Activated CD4-positive, CD25-positive, alpha-beta regulatory T cell treated with anti-CD3 and anti-CD28 coated beads, Interleukin-2, amount 50 U/mL, for 24 hours (primary cell): Measurements from ENCODE around the gene SETBP1.

Source experiments
- ATAC-seq, 2 donors: fragments of 150-1000 bp; cut with Tn5 transposase; one replicate each; pipeline ENCODE4 v1.10.0; 2021; ENCODE audit warnings: mild to moderate bottlenecking in 1 of 2, moderate library complexity in 1 of 2

Gene SETBP1

GRCh38 chr18:44945888-44946401, 265.3 kb downstream of the SETBP1 start:
- no peak for ATAC-seq

- no peak for ATAC-seq
These were observed 265.9 kb downstream of the SETBP1 start for GRCh38 chr18:44946529-44947113.

- ATAC-seq, result no peak
These were observed 269.3 kb downstream of the SETBP1 start for GRCh38 chr18:44949967-44950366.

- no peak for ATAC-seq
These were observed 270.1 kb downstream of the SETBP1 start for GRCh38 chr18:44950685-44951195.

DNA sequence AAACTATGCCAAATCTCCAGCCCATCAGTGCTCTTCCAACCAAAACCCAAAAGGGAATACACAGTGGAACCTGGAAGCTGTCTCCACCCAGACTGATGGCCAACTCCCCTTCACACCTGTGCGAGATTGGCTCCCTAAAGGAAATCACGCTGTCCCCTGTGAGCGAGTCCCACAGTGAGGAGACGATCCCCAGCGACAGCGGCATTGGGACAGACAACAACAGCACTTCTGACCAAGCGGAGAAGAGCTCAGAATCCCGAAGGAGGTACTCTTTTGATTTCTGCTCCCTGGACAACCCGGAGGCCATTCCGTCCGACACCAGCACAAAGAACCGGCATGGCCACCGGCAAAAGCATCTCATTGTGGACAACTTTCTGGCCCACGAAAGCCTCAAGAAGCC, 271.1 kb downstream of the SETBP1 start:
- ATAC-seq, result no peak

DNA sequence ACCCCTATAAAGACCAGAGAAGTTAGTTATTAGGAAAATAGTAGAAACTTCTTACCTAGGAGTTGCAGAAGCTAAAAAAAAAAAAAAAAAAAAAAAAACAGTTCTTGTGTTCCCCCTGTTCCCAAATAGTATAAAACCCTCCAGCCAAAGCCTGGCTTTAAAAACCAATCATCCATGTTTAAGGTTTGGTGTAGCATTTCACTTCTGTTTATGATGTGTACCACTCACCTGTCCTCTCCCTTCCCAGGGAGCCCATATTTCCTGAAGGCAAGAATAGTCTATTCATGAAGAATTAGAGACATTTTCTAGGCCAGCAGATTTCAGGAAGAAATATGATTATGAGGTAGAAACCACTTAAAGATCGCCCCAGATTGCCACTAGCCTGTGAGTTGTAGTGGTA, 273.6 kb downstream of the SETBP1 start:
- no peak for ATAC-seq

DNA sequence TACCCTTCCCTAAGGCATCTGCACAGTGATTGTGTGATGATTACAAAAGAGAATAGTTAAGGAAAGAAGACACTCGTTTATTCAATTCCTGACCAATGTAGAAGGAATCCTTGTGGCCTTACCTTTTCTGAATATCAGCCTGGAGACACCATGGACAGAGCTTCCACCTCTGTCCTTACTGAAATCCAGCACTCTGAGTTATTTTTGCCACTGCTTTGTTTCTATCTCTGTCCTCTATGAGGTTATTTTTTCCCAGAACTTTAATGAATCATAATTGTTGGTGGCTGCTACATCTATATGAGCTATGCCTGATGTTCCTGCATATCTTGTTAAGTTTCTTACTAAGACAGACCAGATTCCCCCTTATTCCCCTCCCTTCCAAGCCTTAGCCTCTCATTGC, 275.1 kb downstream of the SETBP1 start:
- no peak for ATAC-seq

GRCh38 chr18:44957025-44957424, 276.3 kb downstream of the SETBP1 start:
- no peak for ATAC-seq

DNA sequence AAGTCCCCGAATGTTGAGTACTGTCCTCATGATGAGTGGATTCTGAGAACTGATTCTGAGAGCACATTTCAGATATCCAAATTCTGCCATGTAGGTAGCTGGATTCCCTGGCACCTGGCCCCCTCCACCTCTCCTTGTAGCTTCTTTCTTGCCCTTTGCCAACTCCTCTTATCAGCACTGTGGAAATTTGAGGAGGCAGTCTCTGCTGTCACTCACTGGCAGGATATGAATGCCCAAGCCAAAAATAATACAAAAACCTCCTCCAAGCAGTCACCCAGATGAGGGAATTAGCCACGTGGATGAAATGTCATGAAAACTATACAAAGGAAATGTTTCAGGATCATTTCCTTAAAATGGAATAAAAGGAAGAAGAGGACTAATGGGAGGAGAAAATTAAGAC, 276.8 kb downstream of the SETBP1 start:
- no peak for ATAC-seq

- ATAC-seq, result no peak
These were observed 277.4 kb downstream of the SETBP1 start for GRCh38 chr18:44958040-44958439.

DNA sequence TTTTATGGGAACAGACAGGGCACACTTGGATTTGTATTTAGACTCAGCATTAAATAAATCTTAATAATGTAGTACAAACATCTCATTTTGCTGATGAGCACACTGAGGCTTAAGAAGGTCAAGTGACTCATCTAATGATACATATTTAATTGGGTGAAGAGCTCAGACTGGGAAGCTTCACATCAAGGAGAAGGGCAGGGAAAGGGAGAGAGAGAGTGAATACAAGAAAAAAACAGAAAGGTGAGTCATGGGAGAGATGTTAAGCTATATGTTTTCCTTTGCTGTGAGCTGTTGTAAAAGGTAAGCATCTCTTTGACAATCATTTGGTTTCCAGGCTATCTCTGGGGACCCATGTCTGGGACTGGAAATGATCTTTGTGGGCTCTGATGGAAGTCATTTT, 277.8 kb downstream of the SETBP1 start:
- ATAC-seq, result no peak

GRCh38 chr18:44959013-44959412, 278.3 kb downstream of the SETBP1 start:
- ATAC-seq, result no peak

GRCh38 chr18:44960580-44960979, 279.9 kb downstream of the SETBP1 start:
- ATAC-seq, result no peak

DNA sequence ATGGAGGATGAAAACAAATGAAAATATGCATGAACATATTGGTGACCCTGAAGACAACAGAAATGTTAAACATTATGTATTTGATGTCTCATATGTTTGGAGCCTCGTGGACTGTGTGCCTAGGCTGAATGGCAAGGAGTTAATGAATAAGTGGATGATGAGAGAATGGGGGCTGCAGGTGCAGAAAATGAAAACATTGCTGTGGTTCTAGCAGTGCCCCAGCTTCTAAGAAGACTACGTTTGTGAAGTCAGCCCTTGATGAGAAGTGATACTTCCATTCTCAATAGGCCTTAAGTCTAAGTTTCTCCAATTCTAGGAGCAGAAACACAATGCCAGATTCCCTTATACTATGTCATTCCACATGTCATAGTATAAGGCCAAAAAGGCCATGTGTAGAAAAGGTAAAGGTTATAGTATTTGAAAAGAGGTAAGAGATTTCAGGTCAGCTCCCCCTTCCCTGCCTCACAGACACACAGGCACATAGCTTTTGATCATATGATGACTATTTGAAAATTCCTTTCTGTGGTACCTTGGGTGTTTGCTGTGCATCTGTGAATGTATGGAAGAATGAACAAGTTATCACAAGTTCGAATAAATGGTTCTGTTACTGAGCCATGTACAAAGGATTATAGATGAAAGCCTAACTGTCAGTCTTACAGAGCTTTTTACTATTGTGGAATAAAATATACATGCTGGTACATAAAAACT, 280.8 kb downstream of the SETBP1 start:
- no peak for ATAC-seq

DNA sequence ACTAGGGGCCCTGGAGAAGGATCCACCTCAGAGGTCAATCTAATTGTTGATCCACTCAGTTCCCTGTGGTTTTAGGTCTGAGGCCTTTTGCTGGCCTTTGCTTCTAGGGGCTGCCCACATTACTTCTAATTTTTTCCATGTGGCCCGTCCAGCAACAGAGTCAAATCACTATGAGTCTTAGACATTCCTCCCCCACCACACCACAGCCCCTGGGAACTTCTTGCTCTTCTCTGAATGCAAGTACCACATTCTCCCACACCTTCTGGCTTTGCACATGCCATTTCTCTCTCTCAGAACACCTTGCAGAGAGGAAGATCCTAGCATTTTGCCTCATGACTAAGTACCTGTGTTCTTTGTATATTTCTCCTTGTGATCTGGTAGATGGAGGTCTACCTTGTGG, 286.9 kb downstream of the SETBP1 start:
- no peak for ATAC-seq

- no peak for ATAC-seq
These were observed 287.6 kb downstream of the SETBP1 start for GRCh38 chr18:44968336-44968735.

DNA sequence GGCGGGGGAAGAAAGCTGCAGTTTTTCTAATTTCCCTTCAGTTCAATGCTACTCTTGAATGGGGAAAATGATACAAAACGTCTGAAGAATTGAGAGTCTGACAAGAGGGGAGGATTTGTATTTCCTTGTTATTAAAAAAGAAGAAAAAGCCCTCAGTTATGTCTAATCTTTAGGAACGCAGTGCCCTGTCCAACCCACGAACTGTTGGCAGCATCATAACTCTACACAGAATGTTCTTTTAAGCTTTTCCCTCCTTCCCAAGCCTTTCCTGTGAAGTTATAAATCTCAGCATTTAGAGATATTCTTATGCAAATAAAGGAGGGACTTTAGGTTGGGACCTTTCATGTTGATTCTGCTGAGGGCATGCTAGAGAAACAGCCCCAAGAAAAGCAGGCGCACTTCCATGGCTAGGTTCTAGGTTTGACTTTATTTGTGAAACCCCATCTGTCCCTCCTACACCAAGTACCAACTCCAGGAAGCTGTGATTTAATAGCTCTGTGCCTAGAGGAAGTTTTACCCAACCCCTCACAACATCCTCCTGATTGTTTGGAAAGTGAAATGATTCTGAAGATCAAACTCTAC, 288.6 kb downstream of the SETBP1 start:
- ATAC-seq, result no peak

DNA sequence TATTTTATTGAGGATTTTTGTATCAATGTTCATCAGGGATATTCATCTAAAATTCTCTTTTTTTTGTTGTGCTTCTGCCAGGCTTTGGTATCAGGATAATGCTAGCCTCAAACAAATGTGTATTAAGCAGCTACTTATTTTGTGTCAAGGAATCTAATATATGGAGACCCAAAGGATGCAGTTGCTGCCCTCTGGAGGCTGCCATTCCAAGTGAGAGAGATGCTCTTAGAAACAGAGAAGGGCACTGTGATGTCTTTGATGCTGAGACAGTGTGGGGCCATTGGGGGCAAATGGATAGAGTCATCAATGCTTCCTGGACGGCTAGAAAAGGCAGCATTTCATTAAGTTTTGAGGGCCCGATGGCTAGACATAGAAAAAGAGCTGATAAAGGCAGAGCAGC, 292.6 kb downstream of the SETBP1 start:
- ATAC-seq, result no peak

- ATAC-seq, result no peak
These were observed 293.5 kb downstream of the SETBP1 start for GRCh38 chr18:44974174-44974573.

- no peak for ATAC-seq
These were observed 297.2 kb downstream of the SETBP1 start for GRCh38 chr18:44977856-44978255.

- no peak for ATAC-seq
These were observed 299.1 kb downstream of the SETBP1 start for GRCh38 chr18:44979748-44980147.

GRCh38 chr18:44981121-44981520, 300.4 kb downstream of the SETBP1 start:
- ATAC-seq, result no peak

DNA sequence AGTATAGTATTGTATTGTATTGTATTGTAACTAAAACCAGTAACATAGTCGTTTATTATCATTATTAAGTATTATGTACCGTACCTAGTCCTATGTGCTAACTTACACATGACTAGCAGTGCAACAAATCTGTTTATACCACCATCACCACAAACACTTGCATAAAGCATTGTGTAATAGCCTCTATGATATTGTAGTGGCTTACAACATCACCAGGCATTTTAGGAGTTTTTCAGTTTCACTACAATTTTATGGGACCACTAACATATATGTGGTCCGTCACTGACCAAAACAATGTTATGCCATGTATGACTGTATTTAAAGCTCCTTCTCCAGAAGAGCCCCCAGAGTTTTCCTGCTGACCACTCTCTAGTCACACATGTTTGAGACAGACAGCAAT, 306.2 kb downstream of the SETBP1 start:
- ATAC-seq, result no peak

DNA sequence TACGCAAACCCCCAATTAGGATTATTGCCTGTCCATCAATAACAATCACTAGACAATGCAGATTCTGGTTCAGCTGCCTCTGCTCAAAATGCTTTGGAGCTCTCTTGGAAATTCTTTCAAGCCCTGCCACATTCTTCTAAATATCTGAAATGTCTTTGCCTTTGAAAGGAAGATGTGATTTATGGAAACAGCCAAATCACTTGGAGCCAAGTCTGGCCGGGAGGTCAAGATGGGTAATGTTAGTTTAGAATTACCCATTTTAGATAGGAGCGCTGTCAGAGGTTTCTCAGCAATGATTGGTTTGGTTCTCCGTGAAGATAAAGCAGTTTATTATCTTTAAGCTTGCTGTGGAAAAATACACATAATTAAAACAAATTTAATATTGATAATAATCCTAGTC, 306.7 kb downstream of the SETBP1 start:
- no peak for ATAC-seq
